Mucosa of rectum (tissue), 2 donors: ENCODE results near the gene WDR82.

Experiments used
- H3K27ac ChIP-seq, 2 donors: one replicate each; pipeline ENCODE4 v1.7.0; 2013; ENCODE audit warnings: inconsistent platforms in 2 of 2, low read depth in 2 of 2, low read length in 2 of 2
- H3K27me3 ChIP-seq, 2 donors: one replicate each; pipeline ENCODE4 v1.7.0; 2013; ENCODE audit warnings: low read length in 2 of 2; ENCODE audit not compliant: control insufficient read depth in 2 of 2, insufficient read depth in 2 of 2
- H3K36me3 ChIP-seq, 2 donors: one replicate each; pipeline ENCODE4 v1.7.0; 2013; ENCODE audit warnings: low read length in 2 of 2; ENCODE audit not compliant: control insufficient read depth in 2 of 2, insufficient read depth in 2 of 2
- H3K4me1 ChIP-seq, 2 donors: one replicate each; pipeline ENCODE4 v1.7.0; 2013; ENCODE audit warnings: low read length in 2 of 2, mild to moderate bottlenecking in 1 of 2; ENCODE audit not compliant: control insufficient read depth in 2 of 2, insufficient read depth in 2 of 2
- H3K4me3 ChIP-seq, 2 donors: one replicate each; pipeline ENCODE4 v1.7.0; 2013; ENCODE audit warnings: low read length in 2 of 2
- H3K9ac ChIP-seq, 2 donors: one replicate each; pipeline ENCODE4 v1.7.0; 2013; ENCODE audit warnings: low read length in 2 of 2, low read depth in 1 of 2, mild to moderate bottlenecking in 1 of 2
- H3K9me3 ChIP-seq, 2 donors: one replicate each; pipeline ENCODE4 v1.7.0; 2013; ENCODE audit warnings: low read length in 2 of 2; ENCODE audit not compliant: control insufficient read depth in 2 of 2
- donor health status: healthy.
- donor health status: Normal muscosa, but diverticular disease.

WDR82 gene

DNA sequence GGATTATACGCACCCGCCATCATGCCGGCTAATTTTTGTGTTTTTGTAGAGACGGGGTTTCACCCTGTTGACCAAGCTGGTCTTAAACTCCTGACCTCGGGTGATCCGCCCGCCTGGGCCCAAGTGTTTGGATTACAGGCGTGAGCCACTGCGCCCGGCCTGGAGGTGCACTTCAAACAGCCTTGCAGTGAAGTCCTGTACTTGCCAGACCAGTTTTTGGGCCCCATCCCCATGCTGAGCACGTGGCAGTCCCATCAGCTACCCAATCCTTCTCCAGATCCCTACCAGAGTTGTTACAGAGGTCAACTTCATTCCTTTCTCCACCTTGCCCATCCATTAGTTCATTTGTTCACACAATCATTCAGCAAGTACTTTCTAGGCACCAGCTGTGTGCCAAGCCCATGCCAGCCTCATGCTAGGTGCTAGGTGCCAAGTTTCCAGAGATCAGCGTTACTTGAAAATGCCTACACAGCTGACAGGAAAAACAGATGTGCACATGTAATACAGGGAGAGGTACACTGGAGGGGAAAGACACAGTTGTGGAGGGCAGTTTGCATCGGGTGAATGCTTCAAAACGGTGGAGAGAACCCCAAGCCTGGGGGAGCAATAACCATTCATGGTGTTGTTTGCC is 39.9 kb upstream of the WDR82 start:
- no peak overlapping the region for H3K4me3 ChIP-seq
- peaks cover 7 to 13% of the 10 kb centered on the region in 2 donors for H3K4me1 ChIP-seq
- peaks cover 0 to 3% of the 10 kb centered on the region in 2 donors for H3K36me3 ChIP-seq
- H3K27ac ChIP-seq, result no peak overlapping the region
- H3K9ac ChIP-seq, result no peak overlapping the region
- no peaks in the 10 kb centered on the region for H3K9me3 ChIP-seq
- H3K27me3 ChIP-seq, result no peaks in the 10 kb centered on the region

DNA sequence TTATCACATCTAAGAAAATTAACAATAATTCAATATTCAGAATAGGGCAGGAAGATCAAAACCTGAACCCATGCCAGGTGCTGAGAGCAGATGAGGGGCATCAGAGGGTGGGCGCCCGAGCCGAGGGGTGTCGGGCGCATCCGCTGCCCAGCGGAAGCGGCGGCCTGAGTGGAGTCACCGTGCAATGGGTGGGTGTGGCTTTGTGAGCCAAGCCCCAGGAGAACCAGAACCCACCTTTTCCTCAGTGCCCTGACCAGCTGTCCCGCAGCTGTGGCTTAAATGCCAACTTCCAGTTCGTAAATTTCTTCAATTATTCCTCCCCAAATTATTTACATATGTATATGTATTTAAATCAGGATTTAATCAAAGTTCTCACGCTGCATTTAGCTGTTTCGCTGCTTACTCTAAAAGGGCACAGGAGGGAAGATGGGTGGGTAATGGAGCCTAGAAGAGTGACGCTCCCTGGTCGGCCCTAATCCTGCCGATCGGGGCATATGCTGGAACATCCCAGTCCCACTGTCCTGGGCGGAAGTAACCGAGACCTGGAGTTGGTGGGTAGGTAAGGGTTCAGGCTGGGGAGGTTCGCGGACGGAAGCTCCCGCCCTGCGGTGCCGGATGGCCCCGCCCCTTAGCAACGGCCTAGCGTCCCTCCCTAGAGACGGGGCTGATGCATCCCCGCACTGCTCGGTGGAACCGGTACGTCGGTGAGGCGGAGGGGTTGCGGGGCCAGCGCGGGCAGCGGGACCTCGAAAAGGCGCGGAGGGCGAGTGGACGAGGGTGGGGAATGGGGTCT is 39.0 kb upstream of the WDR82 start:
- Histone ChIP-seq H3K27me3 (no peaks in the 10 kb centered on the region), H3K27ac (no peak overlapping the region), H3K9me3 (no peaks in the 10 kb centered on the region), H3K36me3 (peaks cover 0 to 3% of the 10 kb centered on the region in 2 donors), H3K9ac (peak overlapping the region; percentile 51 to 65), H3K4me1 (peaks cover 11 to 15% of the 10 kb centered on the region in 2 donors), H3K4me3 (peak overlapping the region; percentile 61 to 76)

GRCh38 chr3:52315977-52316764 is 37.7 kb upstream of the WDR82 start, which contains the start of gene DNAH1:
TSS of gene DNAH1 (plus strand) at chr3:52316319. CDS start at chr3:52322443, 6,124 bp downstream.
- Histone ChIP-seq H3K4me1 (peaks cover 11 to 15% of the 10 kb centered on the region in 2 donors), H3K9me3 (no peaks in the 10 kb centered on the region), H3K9ac (no peak within 1 kb of the TSS), H3K36me3 (peaks cover 0 to 3% of the 10 kb centered on the region in 2 donors), H3K27ac (no peak within 1 kb of the TSS), H3K27me3 (no peaks in the 10 kb centered on the region), H3K4me3 (peak within 1 kb of the TSS; percentile 61 to 76)

- no peak overlapping the region for H3K4me3 ChIP-seq
- H3K4me1 ChIP-seq, result peaks cover 11 to 15% of the 10 kb centered on the region in 2 donors
- no peaks in the 10 kb centered on the region for H3K27me3 ChIP-seq
- no peak overlapping the region for H3K27ac ChIP-seq
- H3K36me3 ChIP-seq, result peaks cover 0 to 5% of the 10 kb centered on the region in 2 donors
- no peaks in the 10 kb centered on the region for H3K9me3 ChIP-seq
- H3K9ac ChIP-seq, result no peak overlapping the region
Observed at GRCh38 chr3:52315006-52315405, 36.6 kb upstream of the WDR82 start.

DNA sequence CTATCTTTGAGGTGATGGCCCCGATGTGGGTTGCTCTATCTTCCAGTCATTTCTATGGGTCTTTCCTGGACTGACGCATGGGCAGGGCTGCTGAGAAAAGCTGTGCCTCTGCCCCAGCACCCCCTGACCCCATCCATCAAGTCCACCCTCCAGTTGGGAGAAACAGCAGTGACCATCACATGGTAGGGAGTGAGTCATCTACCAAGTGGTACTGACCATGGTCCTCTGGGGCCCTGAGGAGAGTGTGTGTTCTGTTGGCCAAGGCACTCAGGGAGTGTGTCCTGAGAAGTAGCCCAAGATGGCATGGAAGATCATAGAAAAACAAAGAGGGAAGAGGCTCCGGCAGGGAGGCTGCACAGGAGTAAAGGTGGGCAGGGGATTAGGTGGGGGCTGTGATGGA is 36.0 kb upstream of the WDR82 start:
- no peaks in the 10 kb centered on the region for H3K27me3 ChIP-seq

GRCh38 chr3:52313774-52314188 is 35.3 kb upstream of the WDR82 start:
- Histone ChIP-seq H3K9ac (peak overlapping the region in 1 of 2 donors; percentile 14), H3K4me1 (peaks cover 11 to 15% of the 10 kb centered on the region in 2 donors), H3K27me3 (no peaks in the 10 kb centered on the region), H3K27ac (peak overlapping the region in 1 of 2 donors; percentile 58), H3K36me3 (peaks cover 0 to 5% of the 10 kb centered on the region in 2 donors), H3K4me3 (peak overlapping the region in 1 of 2 donors; percentile 13), H3K9me3 (no peaks in the 10 kb centered on the region)

More for the DNA sequence above, 36.0 kb upstream of the WDR82 start:
- Histone ChIP-seq H3K27ac (no peak overlapping the region), H3K4me1 (peaks cover 11 to 15% of the 10 kb centered on the region in 2 donors), H3K36me3 (peaks cover 0 to 5% of the 10 kb centered on the region in 2 donors), H3K9ac (no peak overlapping the region), H3K4me3 (no peak overlapping the region), H3K9me3 (no peaks in the 10 kb centered on the region)

DNA sequence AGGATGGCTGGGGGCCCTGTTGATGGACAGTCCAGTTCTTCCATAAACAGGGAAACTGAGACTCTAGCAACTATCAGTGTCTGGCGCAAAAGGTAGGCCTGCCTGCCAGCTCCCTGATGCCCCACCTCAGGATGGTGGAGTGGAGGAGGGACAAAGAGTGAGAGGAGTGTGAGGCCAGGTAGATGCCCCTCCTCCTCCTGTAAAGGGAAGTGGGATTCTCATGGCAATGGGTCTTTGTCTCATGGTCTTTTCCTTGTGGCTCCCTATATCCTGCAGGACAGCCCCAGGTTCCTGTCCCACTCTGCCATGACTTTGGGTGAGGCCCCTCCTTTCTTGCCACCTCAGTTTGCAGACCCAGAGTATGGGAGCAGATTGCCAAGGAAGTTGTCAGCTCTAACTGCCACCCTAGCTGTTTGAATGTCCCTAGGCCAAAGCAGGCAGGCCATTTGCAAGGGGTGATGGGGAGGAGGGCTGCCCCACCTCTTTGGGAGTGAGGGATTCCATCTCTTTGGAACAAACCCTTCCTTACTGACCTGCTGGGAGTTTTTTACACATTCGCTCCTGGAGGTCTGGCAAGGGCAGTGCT is 34.8 kb upstream of the WDR82 start:
- Histone ChIP-seq H3K27me3 (no peaks in the 10 kb centered on the region), H3K9ac (no peak overlapping the region), H3K36me3 (peaks cover 0 to 5% of the 10 kb centered on the region in 2 donors), H3K27ac (peak overlapping the region in 1 of 2 donors; percentile 58), H3K4me3 (peak overlapping the region in 1 of 2 donors; percentile 13), H3K9me3 (no peaks in the 10 kb centered on the region), H3K4me1 (peaks cover 11 to 14% of the 10 kb centered on the region in 2 donors)

DNA sequence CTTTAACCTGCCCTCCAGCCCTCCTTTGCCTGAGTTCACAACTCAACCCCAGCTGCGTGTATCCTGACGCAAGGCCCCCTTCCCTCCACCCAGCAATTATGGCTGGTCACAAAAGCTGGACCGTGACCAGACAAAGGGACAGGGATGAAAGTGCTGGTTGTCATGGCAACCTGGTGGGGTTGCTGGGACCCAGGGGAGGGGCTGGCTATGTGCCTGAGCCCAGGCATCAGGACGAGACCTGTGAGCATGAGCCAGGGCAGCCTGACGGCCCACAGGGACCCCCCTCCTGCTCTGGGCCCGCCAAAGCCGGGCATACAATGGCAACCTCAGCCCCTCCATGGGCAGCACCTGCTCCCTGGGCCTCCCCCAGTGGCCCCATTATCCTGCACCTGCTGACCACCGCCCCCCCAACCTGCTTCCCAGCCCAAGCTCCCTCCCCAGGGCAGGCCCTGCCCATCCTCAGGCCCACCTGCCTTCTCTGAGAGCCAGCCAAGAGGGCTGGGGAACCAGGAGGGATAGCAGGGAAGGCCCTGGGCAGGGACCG is 33.2 kb upstream of the WDR82 start:
- peaks cover 11 to 21% of the 10 kb centered on the region in 2 donors for H3K4me1 ChIP-seq
- no peaks in the 10 kb centered on the region for H3K9me3 ChIP-seq
- H3K9ac ChIP-seq, result no peak overlapping the region
- H3K27me3 ChIP-seq, result no peaks in the 10 kb centered on the region
- H3K4me3 ChIP-seq, result no peak overlapping the region
- H3K36me3 ChIP-seq, result peaks cover 0 to 5% of the 10 kb centered on the region in 2 donors
- no peak overlapping the region for H3K27ac ChIP-seq

GRCh38 chr3:52310861-52311575 is 32.6 kb upstream of the WDR82 start:
- no peaks in the 10 kb centered on the region for H3K27me3 ChIP-seq
- no peak overlapping the region for H3K9ac ChIP-seq
- H3K9me3 ChIP-seq, result no peaks in the 10 kb centered on the region
- H3K27ac ChIP-seq, result no peak overlapping the region
- H3K4me1 ChIP-seq, result peaks cover 16 to 27% of the 10 kb centered on the region in 2 donors
- peaks cover 0 to 5% of the 10 kb centered on the region in 2 donors for H3K36me3 ChIP-seq
- H3K4me3 ChIP-seq, result no peak overlapping the region
